HEK293T (cell line): ENCODE measurements around the gene RGS7BP.

Experiments
- CTCF ChIA-PET: fragments of 350-600 bp; formaldehyde crosslinking; extraction: SDS; loops from one replicate; lab custom pipeline; 2021; ENCODE audit warnings: antibody characterized with exemption, inconsistent platforms; lab: Yijun Ruan, JAX
- POLR2A ChIA-PET: fragments of 350-600 bp; formaldehyde crosslinking; extraction: SDS; loops from one replicate; lab custom pipeline; 2020; ENCODE audit warnings: antibody characterized with exemption, inconsistent platforms; lab: Yijun Ruan, JAX
- DNase-seq: peaks from one replicate; pipeline ENCODE4 v3.0.0; 2012; ENCODE audit warnings: mixed read lengths; ENCODE audit errors: extremely low spot score
- ARNT ChIP-seq: fragments of 450-650 bp; IDR thresholded peaks from 2 replicates; pipeline ENCODE4 v1.6.1; 2017; ENCODE audit warnings: mild to moderate bottlenecking
- BHLHE40 ChIP-seq: fragments of 450-650 bp; IDR thresholded peaks from 2 replicates; pipeline ENCODE4 v1.6.1; 2016; ENCODE audit warnings: mild to moderate bottlenecking, moderate library complexity, borderline replicate concordance
- CTBP1 ChIP-seq: fragments of 450-650 bp; IDR thresholded peaks from 2 replicates; pipeline ENCODE4 v1.6.1; 2016; ENCODE audit warnings: borderline replicate concordance
- ELF4 ChIP-seq: fragments of 450-650 bp; IDR thresholded peaks from 2 replicates; pipeline ENCODE4 v1.6.1; 2017; ENCODE audit warnings: antibody characterized with exemption
- FOXA1 ChIP-seq: fragments of 450-650 bp; IDR thresholded peaks from 2 replicates; pipeline ENCODE4 v1.6.1; 2016; ENCODE audit warnings: mild to moderate bottlenecking
- FOXK2 ChIP-seq: fragments of 450-650 bp; IDR thresholded peaks from 2 replicates; pipeline ENCODE4 v1.6.1; 2016; ENCODE audit warnings: mild to moderate bottlenecking
- FOXM1 ChIP-seq: fragments of 450-650 bp; IDR thresholded peaks from 2 replicates; pipeline ENCODE4 v1.6.1; 2017; ENCODE audit warnings: mild to moderate bottlenecking, borderline replicate concordance
- HDGF ChIP-seq: fragments of 450-650 bp; IDR thresholded peaks from 2 replicates; pipeline ENCODE4 v1.6.1; 2017; ENCODE audit warnings: antibody characterized with exemption, borderline replicate concordance
- L3MBTL2 ChIP-seq: fragments of 450-650 bp; conservative IDR thresholded peaks from 2 replicates; pipeline ENCODE4 v1.6.1; 2016; ENCODE audit warnings: mild to moderate bottlenecking
- LEF1 ChIP-seq: fragments of 450-650 bp; IDR thresholded peaks from 2 replicates; pipeline ENCODE4 v1.6.1; 2017; ENCODE audit warnings: mild to moderate bottlenecking, borderline replicate concordance
- NFRKB ChIP-seq: fragments of 450-650 bp; IDR thresholded peaks from 2 replicates; pipeline ENCODE4 v1.6.1; 2016; ENCODE audit warnings: mild to moderate bottlenecking, moderate library complexity
- SP1 ChIP-seq: fragments of 450-650 bp; IDR thresholded peaks from 2 replicates; pipeline ENCODE4 v1.6.1; 2017
- SUZ12 ChIP-seq: fragments of 450-650 bp; IDR thresholded peaks from 2 replicates; pipeline ENCODE4 v1.6.1; 2016; ENCODE audit warnings: mild to moderate bottlenecking
- TARDBP ChIP-seq: fragments of 450-650 bp; IDR thresholded peaks from 2 replicates; pipeline ENCODE4 v1.6.1; 2016
- ZNF384 ChIP-seq: fragments of 450-650 bp; IDR thresholded peaks from 2 replicates; pipeline ENCODE4 v1.6.1; 2016
- TF ChIP-seq, protein P1 (sequence below): fragments of 450-650 bp; IDR thresholded peaks from 2 replicates; pipeline ENCODE4 v1.6.1; 2016

The RGS7BP gene

GRCh38 chr5:64637144-64637543 is 131.3 kb downstream of the RGS7BP start:
- no peak for DNase-seq
- no peak for TF ChIP-seq SUZ12
- TF ChIP-seq ARNT = no peak
- POLR2A ChIA-PET = no interaction called here
- CTCF ChIA-PET = no interaction called here

DNA sequence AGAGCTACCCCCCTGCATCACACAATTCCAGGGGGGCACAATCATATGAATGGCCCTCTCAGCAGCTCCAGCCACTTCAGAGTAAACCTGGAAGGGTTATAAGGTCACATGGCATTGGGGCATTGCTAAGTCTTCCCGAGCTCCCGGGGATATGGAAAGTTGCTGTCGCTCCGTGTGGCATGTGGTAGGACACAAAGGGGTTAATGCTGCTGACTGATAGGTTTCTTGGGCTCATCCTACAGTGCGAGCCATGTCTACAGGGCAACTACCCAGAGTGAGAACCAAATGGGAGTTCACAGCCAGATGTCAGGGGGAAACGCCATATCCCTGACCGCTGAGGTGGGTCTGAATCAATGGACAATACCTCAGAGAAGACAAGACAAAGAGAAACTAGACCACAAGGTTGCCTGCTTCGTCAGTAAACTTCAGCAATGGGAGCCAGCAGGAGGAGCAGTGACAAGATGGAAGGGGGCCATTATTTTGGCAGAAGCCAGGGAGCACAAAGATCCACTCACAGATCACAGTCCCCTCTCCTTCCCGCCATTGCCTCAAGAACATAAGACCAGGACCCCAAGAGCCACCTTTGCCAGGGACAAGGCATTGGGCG is 132.1 kb downstream of the RGS7BP start:
- TF ChIP-seq BHLHE40 = no peak
- TF ChIP-seq, protein P1, sequence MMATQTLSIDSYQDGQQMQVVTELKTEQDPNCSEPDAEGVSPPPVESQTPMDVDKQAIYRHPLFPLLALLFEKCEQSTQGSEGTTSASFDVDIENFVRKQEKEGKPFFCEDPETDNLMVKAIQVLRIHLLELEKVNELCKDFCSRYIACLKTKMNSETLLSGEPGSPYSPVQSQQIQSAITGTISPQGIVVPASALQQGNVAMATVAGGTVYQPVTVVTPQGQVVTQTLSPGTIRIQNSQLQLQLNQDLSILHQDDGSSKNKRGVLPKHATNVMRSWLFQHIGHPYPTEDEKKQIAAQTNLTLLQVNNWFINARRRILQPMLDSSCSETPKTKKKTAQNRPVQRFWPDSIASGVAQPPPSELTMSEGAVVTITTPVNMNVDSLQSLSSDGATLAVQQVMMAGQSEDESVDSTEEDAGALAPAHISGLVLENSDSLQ = no peak
- TF ChIP-seq CTBP1 = no peak
- TF ChIP-seq NFRKB = no peak
- no peak for TF ChIP-seq FOXM1
- no peak for TF ChIP-seq ARNT
- TF ChIP-seq ELF4 = no peak
- TF ChIP-seq FOXA1 = no peak
- no peak for TF ChIP-seq HDGF
- ChIA-PET POLR2A (no interaction called here), CTCF (no interaction called here)
- DNase-seq = no peak

GRCh38 chr5:64644831-64645230 is 139.0 kb downstream of the RGS7BP start:
- TF ChIP-seq TARDBP = no peak
- TF ChIP-seq CTBP1 = no peak
- TF ChIP-seq BHLHE40 = no peak
- no peak for TF ChIP-seq NFRKB
- no peak for TF ChIP-seq L3MBTL2
- no peak for TF ChIP-seq SP1
- no peak for TF ChIP-seq SUZ12
- TF ChIP-seq FOXK2 = no peak
- TF ChIP-seq, protein P1 = no peak
- TF ChIP-seq HDGF = no peak
- no peak for TF ChIP-seq LEF1
- no peak for TF ChIP-seq FOXM1
- no peak for TF ChIP-seq ELF4
- TF ChIP-seq ARNT = no peak
- TF ChIP-seq ZNF384 = no peak
- POLR2A ChIA-PET = no interaction called here
- CTCF ChIA-PET = no interaction called here
- DNase-seq = no peak

GRCh38 chr5:64646169-64646568 is 140.4 kb downstream of the RGS7BP start:
- TF ChIP-seq L3MBTL2 (no peak), FOXM1 (no peak), ELF4 (no peak), TARDBP (no peak), FOXK2 (no peak), SP1 (no peak), LEF1 (no peak), NFRKB (no peak)
- no peak for DNase-seq
- POLR2A ChIA-PET = no interaction called here
- CTCF ChIA-PET = no interaction called here

DNA sequence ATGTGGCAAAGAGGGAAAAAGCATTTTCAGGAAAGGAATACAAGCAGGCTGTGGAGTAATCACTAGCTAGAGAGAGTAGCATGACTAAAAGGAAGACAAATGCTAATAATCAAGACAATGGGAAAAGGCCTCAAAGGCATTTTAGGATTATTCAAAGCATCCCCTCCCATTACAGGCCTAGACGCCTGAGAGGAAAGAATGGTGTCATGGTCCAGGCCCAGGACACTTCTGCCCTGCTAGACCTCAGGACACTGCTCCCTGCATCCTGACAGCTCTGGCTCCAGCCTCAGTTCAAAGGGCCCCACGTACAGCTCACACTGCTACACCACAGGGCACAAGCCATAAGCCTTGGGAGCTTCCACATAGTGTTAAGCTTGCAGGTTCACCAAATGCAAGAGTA is 143.7 kb downstream of the RGS7BP start:
- no peak for DNase-seq
- POLR2A ChIA-PET = no interaction called here
- CTCF ChIA-PET = no interaction called here
- TF ChIP-seq L3MBTL2 = no peak

- POLR2A ChIA-PET = no interaction called here
- TF ChIP-seq ELF4 (no peak), SP1 (no peak), L3MBTL2 (no peak)
- TF ChIP-seq, protein P1 = no peak
- DNase-seq = no peak
- CTCF ChIA-PET = no interaction called here
These were observed 148.1 kb downstream of the RGS7BP start for GRCh38 chr5:64653766-64654560.

DNA sequence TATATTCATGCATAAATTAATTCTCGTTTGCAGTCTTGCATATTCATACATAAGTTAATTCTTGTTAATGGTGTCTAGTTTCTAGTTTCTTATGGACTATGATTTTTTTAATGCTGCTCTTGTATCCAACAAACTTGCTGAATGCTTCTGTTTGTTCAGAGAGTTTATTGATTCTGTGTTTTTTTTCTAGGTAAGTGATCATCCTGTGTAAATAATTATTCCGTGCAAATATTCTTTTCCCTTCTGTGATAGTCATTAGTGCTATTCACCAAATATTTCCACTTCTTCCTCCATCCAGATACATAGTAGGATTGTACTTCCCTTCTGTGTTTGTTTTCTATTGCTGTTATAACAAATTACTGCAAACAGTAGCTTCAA is 148.7 kb downstream of the RGS7BP start:
- no peak for TF ChIP-seq FOXK2
- TF ChIP-seq, protein P1 = no peak
- no peak for TF ChIP-seq FOXA1
- TF ChIP-seq ARNT = no peak
- TF ChIP-seq NFRKB = no peak
- TF ChIP-seq L3MBTL2 = no peak
- no peak for TF ChIP-seq ELF4
- TF ChIP-seq HDGF = no peak
- TF ChIP-seq ZNF384 = no peak
- POLR2A ChIA-PET = no interaction called here

More for the DNA sequence above, 148.7 kb downstream of the RGS7BP start:
- CTCF ChIA-PET = no interaction called here
- no peak for DNase-seq
